ENCODE data around the gene RPAP3. TPM values are rescaled to one million over a fixed set of nuclear protein-coding genes. Genes with fewer than 3 reads are reported as not detected.
"Not testable (repeated sequence)": the region's sequence is repeated elsewhere in the genome, so short reads cannot be mapped to it uniquely, and the experiment has no call there.

The RPAP3 gene
- total RNA-seq, 1 donor from 2014 or later: 23.6 TPM

DNA sequence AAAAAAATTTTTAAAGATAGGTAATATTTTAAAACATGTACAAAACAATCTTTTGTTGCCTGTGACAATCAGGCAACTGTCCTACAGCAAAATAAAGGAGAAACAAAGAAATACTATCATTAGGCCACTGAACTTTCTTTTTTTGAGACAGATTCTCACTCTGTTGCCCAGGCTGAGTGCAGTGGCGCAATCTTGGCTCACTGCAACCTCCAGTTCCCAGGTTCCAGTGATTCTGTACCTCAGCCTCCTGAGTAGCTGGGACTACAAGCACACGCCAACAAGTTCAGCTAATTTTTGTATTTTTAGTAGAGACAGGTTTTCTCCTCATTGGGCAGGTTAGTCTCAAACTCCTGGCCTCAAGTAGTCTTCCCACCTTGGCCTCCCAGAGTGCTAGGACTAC, 16.6 kb downstream of the RPAP3 start:
- DNase-seq (ENCODE audit: low spot score in 2 of 2): no peak
- FAIRE-seq: no peak

DNA sequence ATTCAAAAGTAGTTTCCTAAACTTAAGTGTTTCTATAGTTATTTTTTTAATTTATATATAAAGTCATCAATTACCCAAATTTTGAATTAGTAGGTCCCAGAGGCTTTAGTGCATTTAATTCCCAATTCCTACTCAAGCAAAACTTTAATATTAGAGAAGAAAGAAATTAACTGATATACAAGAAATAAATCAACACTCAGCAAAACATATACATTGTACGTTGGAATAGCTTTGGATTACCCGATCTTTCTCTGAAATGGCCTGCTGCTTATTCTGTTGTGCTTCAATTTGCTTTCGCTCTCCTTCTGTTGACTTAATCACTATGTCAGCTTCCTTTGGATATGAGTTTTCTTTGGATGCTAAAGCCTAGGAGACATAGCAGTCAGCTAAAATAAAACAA, 18.2 kb downstream of the RPAP3 start:
- FAIRE-seq (no peak), DNase-seq (ENCODE audit: low spot score in 2 of 2) (no peak)

DNA sequence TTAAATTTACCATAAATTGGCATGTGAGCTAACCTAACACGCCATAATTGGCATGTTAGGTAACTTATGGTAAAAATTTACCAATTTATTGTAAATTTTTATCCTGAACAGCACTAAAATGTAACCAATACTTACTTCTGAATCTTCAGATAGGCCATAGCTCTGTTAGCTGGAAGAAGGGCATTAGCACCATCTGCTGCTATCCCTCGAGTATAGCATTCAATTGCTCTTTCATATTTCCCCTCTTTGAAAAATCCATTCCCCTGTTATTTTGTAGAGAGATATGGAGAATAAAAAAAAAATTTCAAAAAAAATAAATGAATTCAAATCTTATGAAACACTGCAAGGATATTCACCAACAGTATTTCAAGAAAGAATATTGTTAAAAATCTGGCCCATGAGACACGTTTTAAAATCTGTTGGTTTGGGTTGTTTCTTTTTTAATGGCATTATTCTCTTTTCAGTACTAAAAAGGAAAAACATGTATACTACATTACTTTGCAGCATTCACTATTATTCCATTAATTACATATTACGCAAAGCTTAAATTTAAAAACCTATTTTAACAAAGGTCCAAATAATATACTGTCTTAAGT, 19.1 kb downstream of the RPAP3 start:
- peak in 1 of 2 donors; percentile 39 for DNase-seq (ENCODE audit: low spot score in 2 of 2)
- peak; percentile 97 for FAIRE-seq

DNA sequence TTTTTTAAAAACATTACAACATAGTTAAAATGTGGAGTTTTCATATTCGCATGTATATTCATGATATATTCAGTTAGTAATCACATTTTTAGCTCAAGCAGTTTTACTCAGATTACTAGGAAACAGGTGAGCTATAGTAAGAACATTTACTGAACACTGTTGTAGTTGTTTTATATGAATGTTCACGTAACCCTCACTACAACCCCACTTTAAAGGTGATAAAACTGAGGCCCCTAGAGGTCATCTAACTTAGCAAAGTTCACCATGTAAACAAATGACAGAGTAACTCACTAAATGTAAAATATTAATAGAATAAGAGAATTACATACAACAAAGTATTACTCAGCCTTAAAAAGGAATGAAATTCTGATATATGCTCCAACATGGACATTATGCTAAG, 26.0 kb downstream of the RPAP3 start:
- FAIRE-seq (no peak), DNase-seq (ENCODE audit: low spot score in 2 of 2) (no peak)

DNA sequence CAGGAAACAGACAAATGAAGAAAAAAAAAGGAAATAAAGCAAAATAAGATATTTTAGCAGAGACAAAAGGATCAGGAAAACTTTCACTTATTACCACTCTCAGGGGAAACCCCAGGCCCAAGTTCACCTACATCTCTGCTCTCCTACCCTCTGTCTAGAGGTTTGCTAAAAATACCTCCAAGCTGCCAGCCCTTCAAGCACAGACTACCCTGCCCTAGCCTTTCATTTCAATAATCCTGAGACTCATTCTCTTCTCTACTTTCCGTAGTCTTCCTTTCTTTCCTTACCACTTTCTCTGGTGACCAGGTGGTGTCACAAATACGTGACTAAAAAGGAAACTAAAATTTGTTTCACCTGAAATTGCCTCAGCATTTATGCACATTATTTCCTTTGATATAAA, 33.8 kb downstream of the RPAP3 start:
- no peak for DNase-seq (ENCODE audit: low spot score in 2 of 2)
- FAIRE-seq: no peak

DNA sequence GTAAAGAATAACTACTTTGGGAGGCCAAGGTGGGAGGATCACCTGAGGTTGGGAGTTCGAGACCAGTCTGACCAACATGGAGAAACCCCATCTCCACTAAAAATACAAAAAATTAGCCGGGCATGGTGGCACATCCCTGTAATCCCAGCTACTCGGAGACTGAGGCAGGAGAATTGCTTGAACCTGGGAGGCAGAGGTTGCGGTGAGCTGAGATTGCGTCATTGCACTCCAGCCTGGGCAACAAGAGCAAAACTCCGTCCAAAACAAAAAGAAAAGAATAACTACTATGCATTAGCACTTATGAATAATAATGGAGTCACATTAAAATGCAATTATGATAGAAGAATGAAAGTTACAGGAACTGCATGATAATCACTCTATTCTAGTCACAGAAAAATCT, 37.9 kb downstream of the RPAP3 start:
- FAIRE-seq; DNase-seq (ENCODE audit: low spot score in 2 of 2): not testable (repeated sequence)

DNA sequence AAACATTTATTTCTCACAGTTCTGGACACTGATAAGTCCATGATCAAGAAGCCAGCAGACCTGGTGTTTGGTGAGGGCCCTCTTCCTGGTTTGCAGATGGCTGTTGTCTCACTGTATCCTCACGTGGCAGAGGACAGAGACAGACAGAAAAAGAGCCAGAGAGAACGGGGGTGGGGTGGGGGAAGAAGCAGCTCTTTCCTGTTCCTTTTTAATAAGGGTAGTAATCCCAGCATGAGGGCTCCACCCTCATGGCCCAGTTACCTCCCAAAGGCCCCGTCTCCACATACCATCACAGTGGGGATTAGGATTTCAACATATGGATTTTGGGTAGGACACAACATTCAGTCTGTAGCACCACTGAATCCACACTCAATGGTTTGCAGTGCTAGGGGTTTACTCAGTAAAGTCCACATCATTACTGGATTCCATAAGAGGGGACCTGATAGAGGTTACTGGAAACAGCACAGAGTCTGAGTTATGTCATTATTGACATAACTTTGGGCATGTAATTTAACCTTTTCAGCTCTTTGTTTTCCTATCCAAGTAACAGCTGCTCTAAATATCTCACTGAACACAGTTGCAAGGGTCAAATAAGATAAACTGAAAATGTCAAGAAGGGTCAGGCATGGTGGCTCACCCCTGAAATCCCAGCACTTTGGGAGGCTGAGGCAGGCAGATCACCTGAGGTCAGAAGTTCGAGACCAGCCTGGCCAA, 53.2 kb downstream of the RPAP3 start:
- DNase-seq (ENCODE audit: low spot score in 2 of 2) (no peak), FAIRE-seq (no peak)

DNA sequence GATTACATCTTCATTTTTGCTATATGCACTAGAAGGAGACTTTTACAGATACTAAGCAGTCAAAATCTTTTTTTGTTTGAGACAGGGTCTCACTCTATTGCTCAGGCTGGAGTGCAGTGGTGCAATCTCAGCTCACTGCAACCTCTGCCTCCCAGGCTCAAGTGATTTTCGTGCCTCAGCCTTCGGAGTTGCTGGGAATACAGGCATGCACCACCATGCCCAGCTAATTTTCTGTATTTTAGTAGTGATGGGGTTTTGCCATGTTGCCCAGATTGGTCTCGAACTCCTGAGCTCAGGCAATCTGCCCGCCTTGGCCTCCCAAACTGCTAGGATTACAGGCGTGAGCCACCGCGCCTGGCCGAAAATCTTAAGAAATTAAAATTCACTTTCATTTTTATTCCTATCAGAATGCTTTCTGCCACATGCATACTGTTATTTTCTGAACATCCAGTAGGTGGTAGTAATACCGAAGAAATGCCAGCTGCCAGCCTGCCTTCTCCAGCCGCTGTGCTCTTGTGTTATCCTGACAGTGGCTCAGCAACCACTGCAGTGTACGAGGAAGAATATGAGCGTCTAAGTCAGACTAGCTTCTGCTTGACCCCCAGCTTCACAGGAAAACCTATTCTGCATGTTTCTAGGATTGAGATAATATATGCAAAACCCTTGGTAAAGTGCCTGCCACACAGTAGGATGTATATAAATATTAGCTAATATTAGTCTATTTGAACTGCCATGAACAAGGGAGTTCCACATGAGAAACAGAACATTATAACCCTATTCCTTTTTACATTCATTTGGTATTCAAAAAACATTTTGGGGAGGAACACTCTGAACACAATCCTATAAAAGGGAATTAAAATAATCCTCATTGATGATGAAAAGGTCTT, 54.2 kb downstream of the RPAP3 start:
- DNase-seq (ENCODE audit: low spot score in 2 of 2): peak; percentile 7 to 22
- no peak for FAIRE-seq

DNA sequence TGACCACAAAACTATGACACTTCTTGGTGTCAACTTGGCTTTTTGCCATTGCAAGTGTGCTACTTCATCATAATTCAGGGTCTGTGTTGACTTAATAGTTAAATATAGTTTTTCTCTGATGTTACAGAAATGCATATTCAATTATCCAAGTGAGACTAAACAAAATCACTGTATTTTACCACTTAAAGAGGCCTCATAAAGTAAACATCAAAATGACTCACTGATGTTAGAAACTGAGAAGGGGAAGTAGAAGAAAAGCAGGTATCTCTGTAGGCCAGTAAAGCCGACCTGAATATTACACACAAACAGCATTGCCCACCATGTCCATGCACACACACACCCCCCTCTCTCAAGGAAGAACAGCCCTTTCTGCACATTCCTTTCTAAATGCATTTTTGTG, 55.4 kb downstream of the RPAP3 start:
- FAIRE-seq (no peak), DNase-seq (ENCODE audit: low spot score in 2 of 2) (no peak)

DNA sequence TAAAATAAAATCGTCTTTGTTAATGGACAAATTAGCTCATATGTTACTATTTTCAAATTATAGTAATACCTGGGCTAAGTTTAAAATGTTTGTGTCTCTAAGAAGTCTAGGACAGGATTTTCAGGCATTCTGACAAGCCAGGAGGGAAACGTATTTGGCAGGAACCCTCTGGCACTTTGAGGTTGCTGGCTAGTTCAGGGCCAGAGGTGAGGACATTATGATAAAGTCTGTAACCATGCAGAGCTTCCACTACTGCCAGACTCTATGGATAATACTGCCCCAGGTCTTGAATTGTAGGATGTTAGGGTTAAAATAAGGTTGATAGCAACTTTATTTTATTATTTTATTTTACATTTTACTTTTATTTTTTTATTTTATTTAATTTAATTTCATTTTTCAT, 56.4 kb downstream of the RPAP3 start:
- FAIRE-seq (no peak), DNase-seq (ENCODE audit: low spot score in 2 of 2) (no peak)

DNA sequence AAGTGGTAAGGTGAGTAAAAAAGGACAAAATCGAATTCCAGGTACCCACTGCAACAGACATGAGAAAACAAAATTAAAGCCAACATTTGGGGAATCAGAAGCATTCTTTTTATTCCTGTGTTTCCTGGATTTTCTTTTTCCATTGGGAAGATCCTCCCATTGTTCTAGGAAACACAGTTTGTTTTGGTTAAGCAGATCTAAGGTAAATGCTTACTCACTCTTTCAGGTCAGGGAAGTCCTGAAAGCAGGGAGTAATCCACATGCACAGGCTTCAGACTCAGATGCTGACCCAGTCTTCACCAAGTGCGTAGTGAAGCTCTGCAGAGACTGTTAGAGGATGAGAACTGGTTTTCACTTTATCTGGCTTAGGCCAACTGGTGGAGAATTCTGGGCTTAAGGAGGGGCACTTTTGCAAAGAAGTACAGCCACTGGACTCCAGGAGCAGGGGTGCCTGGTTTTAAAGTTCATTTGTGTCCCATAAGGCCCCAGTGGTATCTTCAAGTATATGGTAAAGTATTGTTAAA, 57.7 kb downstream of the RPAP3 start:
- FAIRE-seq: no peak
- no peak for DNase-seq (ENCODE audit: low spot score in 2 of 2)

DNA sequence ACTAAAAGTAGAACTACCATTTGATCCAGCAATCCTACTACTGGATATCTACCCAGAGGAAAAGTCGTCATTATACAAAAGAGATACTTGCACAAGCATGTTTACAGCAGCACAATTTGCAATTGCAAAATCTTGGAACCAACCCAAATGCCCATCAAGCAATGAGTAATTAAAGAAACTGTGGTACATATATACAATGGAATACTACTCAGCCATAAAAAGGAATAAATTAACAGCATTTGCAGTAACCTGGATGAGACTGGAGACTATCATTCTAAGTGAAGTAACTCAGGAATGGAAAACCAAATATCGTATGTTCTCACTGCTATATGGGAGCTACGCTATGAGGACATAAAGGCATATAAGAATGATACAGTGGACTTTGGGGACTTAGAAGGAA, 63.5 kb downstream of the RPAP3 start:
- not testable (repeated sequence) for DNase-seq (ENCODE audit: low spot score in 2 of 2); FAIRE-seq

DNA sequence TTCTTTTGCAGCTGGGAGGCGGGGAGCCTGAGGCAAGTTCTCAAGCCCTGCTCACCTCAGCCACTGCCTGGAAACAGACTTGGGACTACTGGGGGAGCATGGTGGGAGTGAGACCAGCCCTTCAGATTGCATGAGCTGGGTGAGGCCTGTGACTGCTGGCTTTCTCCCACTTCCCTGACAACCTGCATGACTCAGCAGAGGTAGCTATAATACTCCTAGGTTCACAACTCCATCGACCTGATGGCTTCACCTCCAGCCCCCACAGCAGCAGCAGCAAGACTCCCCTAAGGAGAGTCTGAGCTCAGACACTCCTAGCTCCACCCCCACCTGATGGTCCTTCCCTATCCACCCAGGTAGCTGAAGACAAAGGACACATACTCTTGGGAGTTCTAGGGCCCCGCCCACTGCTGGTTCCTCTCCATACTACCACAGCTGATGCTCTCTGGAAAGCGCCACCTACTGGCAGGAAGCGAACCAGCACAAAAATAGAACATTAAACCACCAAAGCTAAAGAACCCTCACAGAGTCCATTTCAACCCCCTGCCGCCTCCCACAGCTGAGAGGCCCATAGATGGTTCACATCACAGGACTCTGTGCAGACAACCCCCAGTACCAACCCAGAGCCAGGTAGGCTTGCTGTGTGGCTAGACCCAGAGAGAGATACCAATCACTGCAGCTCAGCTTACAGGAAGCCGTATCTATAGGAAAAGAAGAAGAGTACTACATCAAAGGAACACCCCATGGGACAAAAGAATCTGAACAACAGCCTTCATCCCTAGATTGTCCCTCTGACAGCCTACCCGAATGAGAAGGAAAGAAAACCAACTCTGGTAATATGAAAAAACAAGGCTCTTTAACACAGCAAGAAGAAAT, 68.7 kb downstream of the RPAP3 start:
- no peak for DNase-seq (ENCODE audit: low spot score in 2 of 2)
- no peak for FAIRE-seq

DNA sequence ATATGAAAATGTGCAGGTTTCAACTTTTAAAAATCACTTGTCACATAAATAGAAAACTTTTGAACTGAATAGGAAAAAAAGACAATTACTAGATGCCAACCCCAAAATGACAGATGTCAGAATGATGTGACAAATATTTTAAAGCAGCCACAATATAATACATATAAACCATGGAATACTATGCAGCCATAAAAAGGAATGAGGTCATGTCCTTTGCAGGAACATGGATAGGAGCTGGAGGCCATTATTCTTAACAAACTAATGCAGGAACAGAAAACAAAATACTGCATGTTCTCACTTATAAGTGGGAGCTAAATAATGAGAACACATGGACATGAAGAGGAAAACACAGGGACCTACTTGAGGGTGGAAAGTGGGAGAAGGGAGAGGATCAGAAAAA, 70.1 kb downstream of the RPAP3 start:
- DNase-seq (ENCODE audit: low spot score in 2 of 2); FAIRE-seq: not testable (repeated sequence)

DNA sequence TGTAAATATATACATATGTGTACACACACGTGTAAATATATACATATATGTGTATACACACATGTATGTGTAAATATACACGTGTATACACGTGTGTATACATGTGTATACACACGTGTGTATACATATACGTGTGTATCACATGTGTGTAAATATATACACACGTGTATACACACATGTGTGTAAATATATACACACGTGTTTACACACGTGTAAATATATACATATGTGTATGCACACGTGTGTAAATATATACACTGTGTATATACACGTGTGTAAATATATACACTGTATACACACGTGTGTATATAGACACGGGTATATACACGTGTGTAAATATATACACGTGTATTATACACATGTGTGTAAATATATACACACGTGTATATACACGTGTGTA, 71.7 kb downstream of the RPAP3 start:
- DNase-seq (ENCODE audit: low spot score in 2 of 2): no peak
- no peak for FAIRE-seq

DNA sequence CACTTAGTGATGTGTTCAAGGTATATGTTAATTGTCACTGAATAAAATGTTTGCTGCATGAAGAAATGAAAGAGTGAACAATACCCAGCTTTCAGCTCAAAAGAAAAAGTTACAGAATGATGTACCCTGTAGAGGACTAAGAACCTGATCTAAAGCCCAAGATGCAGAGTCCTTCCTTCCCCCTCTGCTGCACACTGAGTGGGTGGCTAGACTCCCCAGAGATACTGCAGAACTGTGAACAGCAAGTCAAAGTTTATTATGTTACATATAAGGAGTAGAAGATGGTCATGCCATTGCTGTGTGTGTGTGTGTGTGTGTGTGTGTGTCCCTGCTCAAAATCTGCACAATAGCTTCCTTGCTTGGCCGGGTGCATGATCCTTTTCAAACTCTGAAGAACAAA, 83.9 kb downstream of the RPAP3 start:
- DNase-seq (ENCODE audit: low spot score in 2 of 2): no peak
- no peak for FAIRE-seq

DNA sequence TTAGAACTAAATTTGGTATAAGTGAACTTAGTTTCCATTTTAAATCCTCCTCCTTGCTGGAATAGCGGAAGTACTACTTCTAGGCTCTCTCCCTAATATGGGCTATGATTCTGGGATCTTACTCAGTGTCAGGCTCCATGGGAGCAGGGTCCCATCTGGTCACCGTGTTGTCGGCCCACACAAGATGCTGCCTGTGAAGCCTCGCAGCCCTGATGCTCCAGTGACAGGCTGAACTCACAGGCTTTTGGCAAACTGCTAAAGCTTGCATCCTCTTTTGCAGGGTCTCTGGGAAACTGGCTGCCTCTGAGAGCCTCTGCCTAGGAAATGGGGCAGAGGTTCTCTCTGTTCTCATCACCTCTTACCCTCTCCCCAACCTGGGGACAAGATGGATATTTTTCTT, 88.4 kb downstream of the RPAP3 start:
- FAIRE-seq (no peak), DNase-seq (ENCODE audit: low spot score in 2 of 2) (no peak)

DNA sequence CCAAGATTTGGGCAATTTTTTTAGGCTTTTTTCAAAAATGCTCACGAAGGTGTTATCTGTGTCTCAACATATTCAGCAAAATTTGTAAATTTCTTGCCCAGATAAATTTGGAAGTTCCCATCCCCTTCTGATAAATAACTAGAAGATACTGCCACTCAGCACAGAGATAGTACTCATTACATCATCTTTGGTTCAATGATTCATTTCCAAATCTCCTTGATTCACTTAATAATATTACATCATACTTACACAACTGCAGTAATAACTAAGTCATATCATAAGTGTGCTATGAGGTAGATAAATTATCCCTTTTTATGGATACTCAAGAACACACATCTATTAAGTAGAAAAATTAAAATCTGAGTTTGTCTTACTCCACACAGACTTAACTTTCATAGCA, 89.4 kb downstream of the RPAP3 start:
- FAIRE-seq: no peak
- DNase-seq (ENCODE audit: low spot score in 2 of 2): no peak

DNA sequence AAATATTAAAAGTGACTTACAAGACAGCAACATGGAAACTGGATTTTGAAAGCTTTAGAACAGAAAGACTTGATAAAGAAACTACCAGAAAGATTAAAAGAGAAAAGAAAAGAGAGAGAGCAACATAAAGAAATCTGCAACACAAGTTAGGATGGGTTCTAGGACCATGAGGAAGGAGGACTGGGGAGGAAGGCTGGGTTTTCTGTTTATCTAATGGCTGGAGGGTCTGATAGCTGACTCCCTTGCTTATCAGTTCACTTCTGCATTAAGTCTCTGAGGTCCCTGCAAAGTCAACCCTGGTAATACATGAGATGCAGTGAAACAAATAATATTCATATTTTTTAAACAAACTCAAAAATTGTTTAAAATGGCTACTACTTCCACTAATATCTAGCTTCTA, 90.1 kb downstream of the RPAP3 start:
- no peak for DNase-seq (ENCODE audit: low spot score in 2 of 2)

DNA sequence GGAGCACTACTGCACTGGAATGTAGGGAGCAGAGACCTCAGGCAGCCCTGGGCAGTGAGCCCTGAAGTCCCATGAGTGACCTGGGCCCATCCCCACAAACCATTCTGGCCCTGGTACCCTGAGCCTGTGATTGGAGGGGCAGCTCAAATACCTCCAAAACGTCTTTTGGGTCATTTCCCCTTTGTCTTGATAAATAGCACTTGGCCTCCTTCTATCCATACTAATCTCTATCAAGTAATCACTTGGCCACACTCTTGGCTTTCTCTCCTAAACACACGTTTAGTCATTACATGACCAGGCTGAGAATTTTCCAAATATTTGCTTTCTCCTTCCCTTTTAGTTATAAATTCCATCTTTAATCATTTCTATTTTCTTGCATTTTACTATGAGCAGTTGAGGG, 91.3 kb downstream of the RPAP3 start:
- DNase-seq (ENCODE audit: low spot score in 2 of 2) (no peak), FAIRE-seq (no peak)

More for the DNA sequence above, 90.1 kb downstream of the RPAP3 start:
- no peak for FAIRE-seq
